Nephron (organoid): Measurements from ENCODE around the gene CPEB4.
A peak's percentile ranks its signal among the peaks of the same experiment; 100 is the strongest.

Source experiments
- H3K27ac Mint-ChIP-seq, 3 experiments: 2 replicates each; pipeline ENCODE4 v1.8.0; 2020; ENCODE audit warnings: mixed read lengths in 3 of 3, mild to moderate bottlenecking in 2 of 3, moderate library complexity in 1 of 3
- H3K27me3 Mint-ChIP-seq: 2 replicates; pipeline ENCODE4 v1.8.0; 2021; ENCODE audit warnings: low read depth, mild to moderate bottlenecking, moderate library complexity, mixed read lengths
- H3K36me3 Mint-ChIP-seq: 2 replicates; pipeline ENCODE4 v1.8.0; 2020; ENCODE audit warnings: low read depth, mixed read lengths
- H3K4me1 Mint-ChIP-seq: 2 replicates; pipeline ENCODE4 v1.8.0; 2020; ENCODE audit warnings: mixed read lengths
- H3K4me3 Mint-ChIP-seq, 3 experiments: 2 replicates each; pipeline ENCODE4 v1.8.0; 2020; ENCODE audit warnings: mild to moderate bottlenecking in 3 of 3, mixed read lengths in 3 of 3, moderate library complexity in 2 of 3
- H3K9me3 Mint-ChIP-seq: 2 replicates; pipeline ENCODE4 v1.8.0; 2020; ENCODE audit warnings: mixed read lengths
- TF ChIP-seq, protein P1 (sequence below), 3 experiments: fragments of 200-600 bp; sonication (generic); IDR thresholded peaks; one replicate each; pipeline ENCODE4 v1.5.0; 2021; ENCODE audit warnings: antibody characterized with exemption in 3 of 3; ENCODE audit not compliant: unreplicated experiment in 3 of 3

The CPEB4 gene

GRCh38 chr5:173872957-173873305 lies 15.2 kb upstream of the CPEB4 start:
- Mint-ChIP-seq H3K27me3 (peaks cover 3% of the 10 kb centered on the region), H3K36me3 (no peaks in the 10 kb centered on the region), H3K4me3 (no peak overlapping the region), H3K9me3 (no peaks in the 10 kb centered on the region), H3K27ac (no peak overlapping the region), H3K4me1 (no peaks in the 10 kb centered on the region)
- TF ChIP-seq, protein P1, sequence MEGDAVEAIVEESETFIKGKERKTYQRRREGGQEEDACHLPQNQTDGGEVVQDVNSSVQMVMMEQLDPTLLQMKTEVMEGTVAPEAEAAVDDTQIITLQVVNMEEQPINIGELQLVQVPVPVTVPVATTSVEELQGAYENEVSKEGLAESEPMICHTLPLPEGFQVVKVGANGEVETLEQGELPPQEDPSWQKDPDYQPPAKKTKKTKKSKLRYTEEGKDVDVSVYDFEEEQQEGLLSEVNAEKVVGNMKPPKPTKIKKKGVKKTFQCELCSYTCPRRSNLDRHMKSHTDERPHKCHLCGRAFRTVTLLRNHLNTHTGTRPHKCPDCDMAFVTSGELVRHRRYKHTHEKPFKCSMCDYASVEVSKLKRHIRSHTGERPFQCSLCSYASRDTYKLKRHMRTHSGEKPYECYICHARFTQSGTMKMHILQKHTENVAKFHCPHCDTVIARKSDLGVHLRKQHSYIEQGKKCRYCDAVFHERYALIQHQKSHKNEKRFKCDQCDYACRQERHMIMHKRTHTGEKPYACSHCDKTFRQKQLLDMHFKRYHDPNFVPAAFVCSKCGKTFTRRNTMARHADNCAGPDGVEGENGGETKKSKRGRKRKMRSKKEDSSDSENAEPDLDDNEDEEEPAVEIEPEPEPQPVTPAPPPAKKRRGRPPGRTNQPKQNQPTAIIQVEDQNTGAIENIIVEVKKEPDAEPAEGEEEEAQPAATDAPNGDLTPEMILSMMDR (IDR thresholded peaks at IDR 0.05; ENCODE audit: unreplicated experiment in 3 of 3) = no peak

GRCh38 chr5:173873306-173873922 lies 14.7 kb upstream of the CPEB4 start:
- Mint-ChIP-seq H3K4me1 (no peaks in the 10 kb centered on the region), H3K4me3 (no peak overlapping the region), H3K27me3 (peaks cover 3% of the 10 kb centered on the region), H3K9me3 (no peaks in the 10 kb centered on the region), H3K27ac (no peak overlapping the region), H3K36me3 (no peaks in the 10 kb centered on the region)
- TF ChIP-seq, protein P1 (IDR thresholded peaks at IDR 0.05; ENCODE audit: unreplicated experiment in 3 of 3) = no peak

- no peaks in the 10 kb centered on the region for H3K4me1 Mint-ChIP-seq
- H3K36me3 Mint-ChIP-seq = no peaks in the 10 kb centered on the region
- TF ChIP-seq, protein P1 (IDR thresholded peaks at IDR 0.05; ENCODE audit: unreplicated experiment in 3 of 3) = no peak
- peaks cover 3% of the 10 kb centered on the region for H3K27me3 Mint-ChIP-seq
- no peaks in the 10 kb centered on the region for H3K9me3 Mint-ChIP-seq
- H3K27ac Mint-ChIP-seq = no peak overlapping the region
- H3K4me3 Mint-ChIP-seq = no peak overlapping the region
Observed at GRCh38 chr5:173875189-173875588, 13.0 kb upstream of the CPEB4 start.

GRCh38 chr5:173878224-173878967 lies 9.8 kb upstream of the CPEB4 start:
- H3K27me3 Mint-ChIP-seq = no peaks in the 10 kb centered on the region
- H3K4me1 Mint-ChIP-seq = no peaks in the 10 kb centered on the region
- H3K36me3 Mint-ChIP-seq = no peaks in the 10 kb centered on the region
- TF ChIP-seq, protein P1 (IDR thresholded peaks at IDR 0.05; ENCODE audit: unreplicated experiment in 3 of 3) = no peak
- no peak overlapping the region for H3K4me3 Mint-ChIP-seq
- H3K9me3 Mint-ChIP-seq = no peaks in the 10 kb centered on the region
- H3K27ac Mint-ChIP-seq = no peak overlapping the region

GRCh38 chr5:173880306-173880985 lies 7.7 kb upstream of the CPEB4 start:
- Mint-ChIP-seq H3K9me3 (no peaks in the 10 kb centered on the region), H3K27me3 (no peaks in the 10 kb centered on the region), H3K4me1 (no peaks in the 10 kb centered on the region), H3K4me3 (no peak overlapping the region), H3K36me3 (no peaks in the 10 kb centered on the region), H3K27ac (peak overlapping the region in 1 of 3 experiments; percentile 58)
- TF ChIP-seq, protein P1 (IDR thresholded peaks at IDR 0.05; ENCODE audit: unreplicated experiment in 3 of 3) = no peak
